ENCODE results near the gene ALG8.

- TF ChIP-seq, protein P1, sequence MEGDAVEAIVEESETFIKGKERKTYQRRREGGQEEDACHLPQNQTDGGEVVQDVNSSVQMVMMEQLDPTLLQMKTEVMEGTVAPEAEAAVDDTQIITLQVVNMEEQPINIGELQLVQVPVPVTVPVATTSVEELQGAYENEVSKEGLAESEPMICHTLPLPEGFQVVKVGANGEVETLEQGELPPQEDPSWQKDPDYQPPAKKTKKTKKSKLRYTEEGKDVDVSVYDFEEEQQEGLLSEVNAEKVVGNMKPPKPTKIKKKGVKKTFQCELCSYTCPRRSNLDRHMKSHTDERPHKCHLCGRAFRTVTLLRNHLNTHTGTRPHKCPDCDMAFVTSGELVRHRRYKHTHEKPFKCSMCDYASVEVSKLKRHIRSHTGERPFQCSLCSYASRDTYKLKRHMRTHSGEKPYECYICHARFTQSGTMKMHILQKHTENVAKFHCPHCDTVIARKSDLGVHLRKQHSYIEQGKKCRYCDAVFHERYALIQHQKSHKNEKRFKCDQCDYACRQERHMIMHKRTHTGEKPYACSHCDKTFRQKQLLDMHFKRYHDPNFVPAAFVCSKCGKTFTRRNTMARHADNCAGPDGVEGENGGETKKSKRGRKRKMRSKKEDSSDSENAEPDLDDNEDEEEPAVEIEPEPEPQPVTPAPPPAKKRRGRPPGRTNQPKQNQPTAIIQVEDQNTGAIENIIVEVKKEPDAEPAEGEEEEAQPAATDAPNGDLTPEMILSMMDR (IDR thresholded peaks at IDR 0.05), result no peak
- TF ChIP-seq EZH2 (IDR thresholded peaks at IDR 0.05) (no peak), EZH2phosphoT487 (IDR thresholded peaks at IDR 0.05) (no peak)
Measured at GRCh38 chr11:78065203-78065602, 74.2 kb downstream of the ALG8 start.
